OCI-LY1 (cell line): ENCODE data around the gene MAN1C1.

ENCODE experiments used
- EZH2 ChIP-seq: fragments of 200-600 bp; sonication (generic), shearing (Covaris generic); IDR thresholded peaks from 2 replicates; pipeline ENCODE4 v1.8.0; 2017; ENCODE audit warnings: borderline replicate concordance, mixed run types, mild to moderate bottlenecking, antibody characterized with exemption, low read length, moderate library complexity, mixed read lengths
- TF ChIP-seq, protein P1 (sequence below): fragments of 200-600 bp; sonication (generic), shearing (Covaris generic); IDR thresholded peaks from 2 replicates; pipeline ENCODE4 v1.5.1; 2017; ENCODE audit warnings: mild to moderate bottlenecking, antibody characterized with exemption, low read length, moderate library complexity, mixed read lengths

DNA sequence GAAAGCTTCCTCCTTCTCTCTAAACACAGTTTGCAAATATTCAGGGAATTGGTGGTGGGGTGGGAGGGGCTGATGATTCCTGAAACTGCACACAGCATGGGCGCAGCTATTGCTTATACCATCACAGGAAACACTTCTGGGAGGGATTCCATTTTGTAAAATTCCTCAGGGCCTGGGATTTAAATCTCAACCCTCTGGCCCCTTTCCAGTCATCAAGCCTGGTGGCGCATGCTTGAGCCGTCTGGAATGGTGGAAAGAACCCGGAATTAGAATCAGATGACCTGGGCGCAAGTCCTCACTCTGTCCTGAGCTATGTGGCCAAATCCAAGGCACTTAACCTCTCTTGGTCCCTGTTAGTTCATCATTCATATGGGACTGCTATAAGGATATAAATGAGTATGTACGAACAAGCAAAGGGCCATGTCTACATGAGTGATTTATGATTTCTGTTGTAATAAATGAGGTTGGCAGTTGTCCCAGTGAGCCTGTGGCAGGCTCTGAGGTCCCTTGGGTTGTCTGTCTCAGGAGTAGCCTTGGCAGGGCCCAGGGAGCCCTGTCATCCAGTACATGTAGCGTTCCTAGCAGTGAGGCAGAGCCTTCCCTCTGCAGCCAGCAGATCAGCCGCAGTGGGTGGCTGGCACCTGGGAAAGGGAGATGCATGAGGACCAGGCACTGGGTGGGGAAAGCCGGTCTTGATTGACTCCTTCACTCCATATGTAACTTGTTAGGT is 72.0 kb downstream of the MAN1C1 start:
- TF ChIP-seq, protein P1, sequence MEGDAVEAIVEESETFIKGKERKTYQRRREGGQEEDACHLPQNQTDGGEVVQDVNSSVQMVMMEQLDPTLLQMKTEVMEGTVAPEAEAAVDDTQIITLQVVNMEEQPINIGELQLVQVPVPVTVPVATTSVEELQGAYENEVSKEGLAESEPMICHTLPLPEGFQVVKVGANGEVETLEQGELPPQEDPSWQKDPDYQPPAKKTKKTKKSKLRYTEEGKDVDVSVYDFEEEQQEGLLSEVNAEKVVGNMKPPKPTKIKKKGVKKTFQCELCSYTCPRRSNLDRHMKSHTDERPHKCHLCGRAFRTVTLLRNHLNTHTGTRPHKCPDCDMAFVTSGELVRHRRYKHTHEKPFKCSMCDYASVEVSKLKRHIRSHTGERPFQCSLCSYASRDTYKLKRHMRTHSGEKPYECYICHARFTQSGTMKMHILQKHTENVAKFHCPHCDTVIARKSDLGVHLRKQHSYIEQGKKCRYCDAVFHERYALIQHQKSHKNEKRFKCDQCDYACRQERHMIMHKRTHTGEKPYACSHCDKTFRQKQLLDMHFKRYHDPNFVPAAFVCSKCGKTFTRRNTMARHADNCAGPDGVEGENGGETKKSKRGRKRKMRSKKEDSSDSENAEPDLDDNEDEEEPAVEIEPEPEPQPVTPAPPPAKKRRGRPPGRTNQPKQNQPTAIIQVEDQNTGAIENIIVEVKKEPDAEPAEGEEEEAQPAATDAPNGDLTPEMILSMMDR, result no peak
- no peak for TF ChIP-seq EZH2
